Measurements from ENCODE around the gene PSMF1.
A peak's percentile ranks its signal among the peaks of the same experiment; 100 is the strongest.

The PSMF1 gene

DNA sequence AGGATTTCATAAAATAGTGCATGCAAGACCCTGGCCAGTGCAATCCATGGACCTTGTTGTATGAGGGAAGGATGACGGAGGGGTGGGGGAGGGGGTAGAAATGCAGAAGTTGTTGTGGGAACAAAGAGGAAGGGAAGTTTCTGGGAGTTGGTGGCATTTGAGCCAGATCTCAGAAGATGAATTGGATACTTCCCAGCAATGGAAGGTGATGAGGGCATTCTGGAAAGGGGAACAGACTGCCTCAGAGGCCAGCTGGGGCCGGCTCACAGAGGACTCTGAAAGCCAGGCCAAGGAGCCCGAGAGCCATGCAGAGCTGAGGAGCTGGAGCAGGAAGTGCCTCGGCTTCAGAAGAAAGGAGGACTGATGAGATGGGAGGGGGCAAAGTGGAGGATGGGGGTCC, 63.7 kb downstream of the PSMF1 start:
- no peak for TF ChIP-seq CTCF (conservative IDR thresholded peaks at IDR 0.05; ENCODE audit: low read length)
- no peak overlapping the region for H3K4me3 ChIP-seq (ENCODE audit: low read length)
- no peak for DNase-seq (ENCODE audit: low read depth)

DNA sequence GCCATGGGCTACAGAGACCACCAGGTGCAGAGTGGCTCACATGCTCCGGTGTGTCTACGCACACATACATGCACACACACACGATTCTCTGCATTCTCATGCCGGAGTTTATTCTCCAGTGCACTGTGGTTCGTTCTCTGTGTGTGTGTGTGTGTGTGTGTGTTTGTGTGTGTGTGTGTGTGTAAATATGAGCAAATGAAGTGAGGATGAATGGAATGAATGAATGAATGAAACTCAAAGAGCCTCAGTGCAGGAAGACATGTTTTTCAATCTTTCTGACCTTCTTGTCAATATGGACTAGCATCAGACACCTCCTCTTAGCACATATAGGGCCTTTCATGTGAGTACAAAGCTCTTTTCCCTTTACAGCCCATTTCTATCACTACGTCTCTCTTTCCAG, 64.8 kb downstream of the PSMF1 start:
- TF ChIP-seq CTCF (conservative IDR thresholded peaks at IDR 0.05; ENCODE audit: low read length), result no peak
- DNase-seq (ENCODE audit: low read depth), result no peak
- H3K4me3 ChIP-seq (ENCODE audit: low read length), result no peak overlapping the region

GRCh38 chr20:1184260-1184637, 65.8 kb downstream of the PSMF1 start:
- DNase-seq (ENCODE audit: low read depth), result no peak
- H3K4me3 ChIP-seq (ENCODE audit: low read length), result no peak overlapping the region
- TF ChIP-seq CTCF (conservative IDR thresholded peaks at IDR 0.05; ENCODE audit: low read length), result no peak

- DNase-seq (ENCODE audit: low read depth), result no peak
- peak within 1 kb of the TSS; percentile 30; the same call in 1 of the 2 replicates for H3K4me3 ChIP-seq (ENCODE audit: low read length)
Observed at GRCh38 chr20:1184638-1185315, 66.4 kb downstream of the PSMF1 start, which contains the start of gene TMEM74B. TSS of gene TMEM74B (minus strand) at chr20:1184981. CDS start at chr20:1183801, 1,180 bp downstream.

DNA sequence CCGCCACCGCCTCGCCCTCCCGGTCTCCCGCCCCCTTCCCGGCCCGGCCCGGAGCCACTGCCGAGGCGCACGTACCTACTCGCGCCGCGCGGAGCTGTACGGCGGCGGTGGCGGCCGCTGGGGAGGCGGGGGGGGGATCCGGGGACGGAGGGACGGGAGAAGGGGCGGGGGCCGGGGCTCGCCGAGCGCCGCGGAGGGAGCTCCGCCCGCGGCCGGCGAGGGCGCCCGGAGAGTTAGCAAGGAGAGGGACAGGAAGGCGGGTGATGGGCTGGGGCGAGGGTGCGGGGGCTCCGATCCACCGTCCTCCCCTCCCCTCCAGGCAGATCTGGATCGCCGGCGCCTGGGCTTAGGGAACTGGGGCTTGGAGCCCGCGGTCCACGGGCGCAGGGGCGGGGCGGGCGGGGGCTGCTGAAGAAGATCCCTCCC, 66.9 kb downstream of the PSMF1 start:
- TF ChIP-seq CTCF (conservative IDR thresholded peaks at IDR 0.05; ENCODE audit: low read length), result no peak
- no peak for DNase-seq (ENCODE audit: low read depth)
- H3K4me3 ChIP-seq (ENCODE audit: low read length), result peak overlapping the region; percentile 30; the same call in 1 of the 2 replicates

More at GRCh38 chr20:1184638-1185315, 66.4 kb downstream of the PSMF1 start, which contains the start of gene TMEM74B:
- no peak for TF ChIP-seq CTCF (conservative IDR thresholded peaks at IDR 0.05; ENCODE audit: low read length)

DNA sequence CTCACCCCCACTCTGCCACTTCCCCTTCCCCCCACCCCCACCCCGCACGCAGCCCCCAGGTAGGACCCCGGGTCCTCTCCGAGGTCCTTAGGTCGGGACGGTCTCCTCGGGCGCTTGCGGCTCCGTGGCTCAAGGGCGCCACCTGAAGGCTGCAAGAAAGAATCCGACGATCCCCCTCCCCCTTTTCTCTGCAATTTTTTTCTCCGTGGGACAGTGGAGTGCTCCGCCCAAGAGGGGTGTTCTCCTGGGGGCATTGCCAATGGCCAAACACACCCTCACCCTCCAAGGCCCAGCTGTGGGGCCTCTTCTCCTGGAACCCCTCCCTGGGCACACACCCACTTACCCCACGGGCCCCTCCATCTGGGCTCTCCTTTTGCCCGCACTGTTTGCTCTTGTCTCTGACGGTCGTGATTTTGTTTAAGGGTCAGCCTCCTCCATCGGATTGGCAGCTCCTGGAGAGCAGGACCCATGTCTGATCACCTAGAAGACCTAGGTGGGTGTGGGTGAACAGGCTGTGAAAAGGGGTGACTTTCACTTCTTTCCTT, 67.5 kb downstream of the PSMF1 start:
- no peak overlapping the region for H3K4me3 ChIP-seq (ENCODE audit: low read length)
- peak; percentile 23 for DNase-seq (ENCODE audit: low read depth)
- TF ChIP-seq CTCF (conservative IDR thresholded peaks at IDR 0.05; ENCODE audit: low read length), result peak; percentile 53
